ENCODE results near the gene CACNA2D3. TPM values are rescaled to one million over a fixed set of nuclear protein-coding genes. Genes with fewer than 3 reads are reported as not detected.

The CACNA2D3 gene
- total RNA-seq, 1 donor from 2014 or later: not detected

DNA sequence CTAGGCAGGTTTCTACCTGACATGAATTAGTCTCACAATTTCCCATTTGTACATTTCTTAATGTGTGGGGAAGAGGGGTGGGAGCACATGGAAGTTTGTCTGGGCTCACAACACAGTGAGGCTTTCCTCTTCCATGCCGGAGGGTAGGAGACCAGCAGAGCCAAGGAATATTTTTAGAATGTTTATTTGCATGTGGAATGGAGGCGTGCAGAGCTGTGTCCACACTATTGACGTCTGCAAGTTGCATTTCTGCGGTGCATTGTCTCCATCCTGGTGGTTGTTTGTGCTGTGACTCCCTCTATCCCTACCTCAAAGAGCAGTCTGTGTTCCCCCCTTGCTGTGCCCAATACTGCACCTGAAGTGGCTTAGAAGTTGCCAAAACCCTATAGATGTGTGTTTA lies 908.6 kb downstream of the CACNA2D3 start:
- H3K27me3 Mint-ChIP-seq (ENCODE audit: insufficient read depth): no peaks in the 10 kb centered on the region
- H3K4me3 Mint-ChIP-seq: no peak overlapping the region
- no peaks in the 10 kb centered on the region for H3K36me3 Mint-ChIP-seq (ENCODE audit: low read depth)
- DNase-seq (ENCODE audit: low spot score): no peak
- no peaks in the 10 kb centered on the region for H3K9me3 Mint-ChIP-seq
- intact Hi-C loops (cut with micrococcal nuclease): no loop called here
- no peak overlapping the region for H3K27ac Mint-ChIP-seq
- no peaks in the 10 kb centered on the region for H3K4me1 Mint-ChIP-seq (ENCODE audit: low read depth)

GRCh38 chr3:55036883-55037577 lies 914.7 kb downstream of the CACNA2D3 start:
- intact Hi-C loops (cut with micrococcal nuclease): no loop called here
- no peak overlapping the region for H3K4me3 Mint-ChIP-seq
- H3K36me3 Mint-ChIP-seq (ENCODE audit: low read depth): no peaks in the 10 kb centered on the region
- H3K9me3 Mint-ChIP-seq: no peaks in the 10 kb centered on the region
- H3K4me1 Mint-ChIP-seq (ENCODE audit: low read depth): no peaks in the 10 kb centered on the region
- no peak for DNase-seq (ENCODE audit: low spot score)
- H3K27me3 Mint-ChIP-seq (ENCODE audit: insufficient read depth): no peaks in the 10 kb centered on the region
- H3K27ac Mint-ChIP-seq: no peak overlapping the region

DNA sequence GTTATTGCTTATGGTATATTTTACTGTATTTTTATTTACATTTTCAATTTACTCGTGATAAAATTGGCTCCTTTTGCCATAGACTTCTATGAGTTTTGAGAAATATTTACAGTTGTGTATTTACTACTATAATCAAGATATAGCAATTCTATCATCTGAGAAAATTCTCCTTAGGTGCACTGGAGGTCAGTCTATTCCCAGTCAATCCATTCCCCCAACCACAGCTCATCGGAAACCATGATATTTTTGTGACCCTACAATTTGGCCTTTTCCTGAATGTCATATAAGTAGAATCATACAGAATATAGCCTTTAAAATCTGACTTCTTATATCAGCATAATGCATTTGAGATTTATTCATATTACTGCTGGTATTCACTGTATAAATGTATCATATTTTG lies 920.2 kb downstream of the CACNA2D3 start:
- no peak for DNase-seq (ENCODE audit: low spot score)
- no peaks in the 10 kb centered on the region for H3K27me3 Mint-ChIP-seq (ENCODE audit: insufficient read depth)
- H3K4me3 Mint-ChIP-seq: no peak overlapping the region
- intact Hi-C loops (cut with micrococcal nuclease): no loop called here
- H3K4me1 Mint-ChIP-seq (ENCODE audit: low read depth): no peaks in the 10 kb centered on the region
- H3K9me3 Mint-ChIP-seq: no peaks in the 10 kb centered on the region
- no peaks in the 10 kb centered on the region for H3K36me3 Mint-ChIP-seq (ENCODE audit: low read depth)
- no peak overlapping the region for H3K27ac Mint-ChIP-seq

- no peaks in the 10 kb centered on the region for H3K36me3 Mint-ChIP-seq (ENCODE audit: low read depth)
Observed at GRCh38 chr3:55044486-55044885, 922.1 kb downstream of the CACNA2D3 start.

DNA sequence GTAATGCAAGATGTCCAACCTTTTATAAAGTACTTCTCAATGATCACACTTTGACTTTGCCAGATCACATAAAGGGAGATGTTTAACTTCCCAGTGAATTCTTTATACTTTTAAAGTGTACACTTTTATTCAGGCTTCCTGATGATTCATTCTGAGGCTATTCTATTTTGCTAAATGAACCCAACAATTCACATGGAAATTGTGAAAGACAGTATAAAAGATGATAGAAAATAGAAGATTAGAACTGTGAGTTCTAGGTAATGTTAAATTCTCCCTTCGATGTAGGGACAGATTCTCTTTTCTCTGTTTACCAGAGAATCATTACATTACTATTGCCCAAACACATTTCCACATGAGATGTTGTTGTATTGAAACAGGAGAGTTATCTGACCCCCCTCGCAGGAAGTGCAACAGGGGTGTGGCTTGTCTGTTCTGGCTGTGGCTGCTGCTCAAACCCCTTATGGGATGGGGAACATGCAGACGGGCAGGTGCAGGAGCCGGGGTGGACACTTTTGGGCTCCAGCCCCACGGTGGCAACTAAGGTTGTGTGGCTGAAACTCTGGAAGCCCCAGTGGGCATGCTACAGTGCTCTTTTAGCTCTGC lies 936.8 kb downstream of the CACNA2D3 start:
- no peaks in the 10 kb centered on the region for H3K27me3 Mint-ChIP-seq (ENCODE audit: insufficient read depth)
- H3K9me3 Mint-ChIP-seq: peaks cover 4% of the 10 kb centered on the region
- no peaks in the 10 kb centered on the region for H3K4me1 Mint-ChIP-seq (ENCODE audit: low read depth)
- no peak for DNase-seq (ENCODE audit: low spot score)
- H3K4me3 Mint-ChIP-seq: no peak overlapping the region
- H3K36me3 Mint-ChIP-seq (ENCODE audit: low read depth): no peaks in the 10 kb centered on the region
- no peak overlapping the region for H3K27ac Mint-ChIP-seq
- intact Hi-C loops (cut with micrococcal nuclease): no loop called here

More at GRCh38 chr3:55044486-55044885, 922.1 kb downstream of the CACNA2D3 start:
- intact Hi-C loops (cut with micrococcal nuclease): no loop called here
- Mint-ChIP-seq H3K4me3 (no peak overlapping the region), H3K27me3 (ENCODE audit: insufficient read depth) (no peaks in the 10 kb centered on the region), H3K27ac (no peak overlapping the region), H3K9me3 (no peaks in the 10 kb centered on the region), H3K4me1 (ENCODE audit: low read depth) (no peaks in the 10 kb centered on the region)
- DNase-seq (ENCODE audit: low spot score): no peak

GRCh38 chr3:55060896-55061719 lies 938.8 kb downstream of the CACNA2D3 start:
- Mint-ChIP-seq H3K4me3 (no peak overlapping the region), H3K36me3 (ENCODE audit: low read depth) (no peaks in the 10 kb centered on the region), H3K9me3 (no peaks in the 10 kb centered on the region), H3K27me3 (ENCODE audit: insufficient read depth) (no peaks in the 10 kb centered on the region), H3K4me1 (ENCODE audit: low read depth) (no peaks in the 10 kb centered on the region), H3K27ac (no peak overlapping the region)
- intact Hi-C loops (cut with micrococcal nuclease): no loop called here
- DNase-seq (ENCODE audit: low spot score): no peak

GRCh38 chr3:55061720-55062034 lies 939.3 kb downstream of the CACNA2D3 start:
- no peak overlapping the region for H3K4me3 Mint-ChIP-seq
- no peaks in the 10 kb centered on the region for H3K9me3 Mint-ChIP-seq
- no peaks in the 10 kb centered on the region for H3K4me1 Mint-ChIP-seq (ENCODE audit: low read depth)
- H3K27me3 Mint-ChIP-seq (ENCODE audit: insufficient read depth): no peaks in the 10 kb centered on the region
- no peak for DNase-seq (ENCODE audit: low spot score)
- H3K36me3 Mint-ChIP-seq (ENCODE audit: low read depth): no peaks in the 10 kb centered on the region
- H3K27ac Mint-ChIP-seq: no peak overlapping the region
- intact Hi-C loops (cut with micrococcal nuclease): no loop called here

DNA sequence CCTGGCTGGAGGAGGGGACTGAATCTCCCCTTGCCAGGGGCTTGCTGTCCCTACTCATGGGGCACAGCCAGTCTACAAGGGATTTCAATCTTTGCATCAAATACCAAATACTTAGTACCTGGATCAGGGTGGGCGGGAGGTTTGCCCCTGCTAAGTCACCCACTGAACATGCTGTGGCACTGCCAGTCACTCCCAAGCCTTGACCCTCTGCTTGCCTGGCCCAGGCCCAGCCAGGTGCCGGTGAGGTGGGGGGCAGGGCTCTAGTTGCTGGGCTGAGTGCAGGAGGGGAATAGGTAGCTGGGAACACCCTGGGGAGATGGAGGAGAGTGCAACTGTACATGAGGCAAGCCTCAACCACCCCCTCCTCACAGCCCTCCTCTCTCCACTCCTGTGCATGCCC lies 941.8 kb downstream of the CACNA2D3 start:
- H3K4me3 Mint-ChIP-seq: no peak overlapping the region

GRCh38 chr3:55065331-55065730 lies 943.0 kb downstream of the CACNA2D3 start:
- no peaks in the 10 kb centered on the region for H3K9me3 Mint-ChIP-seq
- H3K27ac Mint-ChIP-seq: no peak overlapping the region
- no peaks in the 10 kb centered on the region for H3K4me1 Mint-ChIP-seq (ENCODE audit: low read depth)
- intact Hi-C loops (cut with micrococcal nuclease): no loop called here
- no peak for DNase-seq (ENCODE audit: low spot score)
- no peaks in the 10 kb centered on the region for H3K27me3 Mint-ChIP-seq (ENCODE audit: insufficient read depth)
- H3K36me3 Mint-ChIP-seq (ENCODE audit: low read depth): no peaks in the 10 kb centered on the region
- H3K4me3 Mint-ChIP-seq: no peak overlapping the region

More for the DNA sequence above, 941.8 kb downstream of the CACNA2D3 start:
- DNase-seq (ENCODE audit: low spot score): no peak
- H3K27me3 Mint-ChIP-seq (ENCODE audit: insufficient read depth): no peaks in the 10 kb centered on the region
- intact Hi-C loops (cut with micrococcal nuclease): no loop called here
- H3K9me3 Mint-ChIP-seq: no peaks in the 10 kb centered on the region
- no peak overlapping the region for H3K27ac Mint-ChIP-seq
- H3K4me1 Mint-ChIP-seq (ENCODE audit: low read depth): no peaks in the 10 kb centered on the region
- H3K36me3 Mint-ChIP-seq (ENCODE audit: low read depth): no peaks in the 10 kb centered on the region

DNA sequence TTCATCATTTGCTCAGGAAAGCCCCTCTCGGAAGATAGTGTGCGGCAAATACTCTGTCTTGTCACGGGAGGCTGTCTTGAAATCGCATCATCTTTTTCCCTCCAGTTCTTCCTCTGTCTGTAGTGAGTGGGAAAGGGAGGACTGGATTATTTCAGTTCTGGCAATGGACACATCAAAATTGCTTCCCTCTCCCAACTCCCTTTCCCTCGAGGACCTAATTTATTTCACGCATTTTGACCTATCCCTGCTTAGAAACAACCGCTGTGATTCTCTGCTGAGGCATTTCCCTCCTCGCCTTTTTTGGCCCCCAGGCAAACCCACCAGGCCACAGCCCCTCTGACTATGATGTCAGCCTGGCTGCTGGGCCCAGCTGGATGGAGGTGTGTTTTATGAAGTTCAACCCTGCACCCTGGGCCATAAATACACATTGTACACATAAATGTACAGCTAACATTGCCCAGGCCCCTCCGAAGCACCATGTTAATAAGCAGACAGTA lies 944.2 kb downstream of the CACNA2D3 start:
- Mint-ChIP-seq H3K27ac (no peak overlapping the region), H3K27me3 (ENCODE audit: insufficient read depth) (no peaks in the 10 kb centered on the region), H3K4me3 (no peak overlapping the region), H3K4me1 (ENCODE audit: low read depth) (no peaks in the 10 kb centered on the region), H3K9me3 (no peaks in the 10 kb centered on the region), H3K36me3 (ENCODE audit: low read depth) (no peaks in the 10 kb centered on the region)
- DNase-seq (ENCODE audit: low spot score): no peak
- intact Hi-C loops (cut with micrococcal nuclease): no loop called here

- H3K4me1 Mint-ChIP-seq (ENCODE audit: low read depth): no peaks in the 10 kb centered on the region
- intact Hi-C loops (cut with micrococcal nuclease): no loop called here
- H3K27me3 Mint-ChIP-seq (ENCODE audit: insufficient read depth): no peaks in the 10 kb centered on the region
- H3K4me3 Mint-ChIP-seq: no peak overlapping the region
- no peaks in the 10 kb centered on the region for H3K9me3 Mint-ChIP-seq
- H3K27ac Mint-ChIP-seq: no peak overlapping the region
- H3K36me3 Mint-ChIP-seq (ENCODE audit: low read depth): no peaks in the 10 kb centered on the region
- DNase-seq (ENCODE audit: low spot score): no peak
Observed at GRCh38 chr3:55069950-55070349, 947.6 kb downstream of the CACNA2D3 start.

DNA sequence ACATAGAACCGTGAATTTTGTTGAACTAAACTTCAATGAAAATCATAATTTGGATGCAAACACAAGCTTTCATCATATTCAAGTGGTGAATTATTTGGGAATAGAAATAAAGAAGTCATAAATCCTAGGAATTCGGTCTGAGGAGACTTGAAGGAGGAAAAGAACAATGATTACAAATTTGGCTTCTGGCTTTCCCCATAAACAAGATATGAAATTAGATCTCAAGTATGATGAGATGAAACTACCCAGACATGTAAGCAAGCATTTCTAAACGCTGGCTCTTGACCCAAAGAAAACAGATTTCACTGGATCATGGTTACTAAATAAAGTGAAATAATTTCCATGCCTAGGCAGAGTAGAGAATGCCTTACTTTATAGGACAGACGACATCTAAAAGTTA lies 952.4 kb downstream of the CACNA2D3 start:
- Mint-ChIP-seq H3K36me3 (ENCODE audit: low read depth) (no peaks in the 10 kb centered on the region), H3K4me3 (no peak overlapping the region), H3K27me3 (ENCODE audit: insufficient read depth) (no peaks in the 10 kb centered on the region), H3K4me1 (ENCODE audit: low read depth) (no peaks in the 10 kb centered on the region), H3K9me3 (no peaks in the 10 kb centered on the region), H3K27ac (no peak overlapping the region)
- intact Hi-C loops (cut with micrococcal nuclease): no loop called here
- no peak for DNase-seq (ENCODE audit: low spot score)

- no peaks in the 10 kb centered on the region for H3K27me3 Mint-ChIP-seq (ENCODE audit: insufficient read depth)
Observed at GRCh38 chr3:55075846-55076245, 953.5 kb downstream of the CACNA2D3 start.

More at GRCh38 chr3:55075846-55076245, 953.5 kb downstream of the CACNA2D3 start:
- no peaks in the 10 kb centered on the region for H3K9me3 Mint-ChIP-seq
- no peaks in the 10 kb centered on the region for H3K36me3 Mint-ChIP-seq (ENCODE audit: low read depth)
- no peaks in the 10 kb centered on the region for H3K4me1 Mint-ChIP-seq (ENCODE audit: low read depth)
- intact Hi-C loops (cut with micrococcal nuclease): no loop called here
- DNase-seq (ENCODE audit: low spot score): no peak
- no peak overlapping the region for H3K4me3 Mint-ChIP-seq
- no peak overlapping the region for H3K27ac Mint-ChIP-seq
